Esophagus muscularis mucosa (tissue), 4 donors: ENCODE data around the gene TMEM131. TPM values are rescaled to one million over a fixed set of nuclear protein-coding genes. Genes with fewer than 3 reads are reported as not detected.
"Not testable (repeated sequence)": the region's sequence is repeated elsewhere in the genome, so short reads cannot be mapped to it uniquely, and the experiment has no call there.

ENCODE experiments used
- DNase-seq: peaks from one replicate; pipeline ENCODE4 v3.0.0-alpha.2; 2017; ENCODE audit errors: extremely low spot score
- H3K27ac ChIP-seq, 4 donors: fragments of 200-600 bp; sonication (generic); replicated peaks in 1 of 4; 1 replicate in 3 of 4; 2 replicates in 1 of 4; pipeline ENCODE4 v1.5.1; 2016 to 2019; ENCODE audit warnings: mild to moderate bottlenecking in 1 of 4
- H3K27me3 ChIP-seq, 4 donors: fragments of 200-600 bp; sonication (generic); one replicate each; pipeline versions ENCODE4 v1.5.1 to v1.6.0; 2016 to 2019
- H3K36me3 ChIP-seq, 4 donors: fragments of 200-600 bp; sonication (generic); one replicate each; pipeline ENCODE4 v1.5.1; 2016 to 2019
- H3K4me1 ChIP-seq, 4 donors: fragments of 200-600 bp; sonication (generic); one replicate each; pipeline ENCODE4 v1.5.1; 2016 to 2019
- H3K4me3 ChIP-seq, 4 donors: fragments of 200-600 bp; sonication (generic); 1 replicate in 2 of 4; 2 replicates in 2 of 4; pipeline ENCODE4 v1.5.1; 2016 to 2019; ENCODE audit warnings: mild to moderate bottlenecking in 4 of 4, moderate library complexity in 1 of 4
- H3K9me3 ChIP-seq, 4 donors: fragments of 200-600 bp; sonication (generic); 1 replicate in 3 of 4; 2 replicates in 1 of 4; pipeline ENCODE4 v1.5.1; 2016 to 2019
- CTCF ChIP-seq, 3 experiments: fragments of 200-600 bp in 2 of 3; fragments of 450-650 bp in 1 of 3; sonication (generic) in 2 of 3; IDR thresholded peaks; one replicate each; pipeline ENCODE4 v1.5.1; 2017 to 2019; ENCODE audit warnings: antibody characterized with exemption in 3 of 3, mild to moderate bottlenecking in 2 of 3, moderate library complexity in 1 of 3
- EP300 ChIP-seq: sonication (generic); formaldehyde crosslinking; IDR thresholded peaks from one replicate; pipeline ENCODE4 v1.6.1; 2017; ENCODE audit warnings: antibody characterized with exemption
- POLR2A ChIP-seq: fragments of 450-650 bp; IDR thresholded peaks from one replicate; pipeline ENCODE4 v1.6.1; 2017; ENCODE audit warnings: antibody characterized with exemption, moderate library complexity, mild to moderate bottlenecking, low read depth
- POLR2AphosphoS5 ChIP-seq, 2 donors: sonication (generic); formaldehyde crosslinking; IDR thresholded peaks; one replicate each; pipeline ENCODE4 v1.6.1; 2017; ENCODE audit warnings: antibody characterized with exemption in 2 of 2
- WGBS: methylation state at CpG from one replicate; pipeline ENCODE4 v1.1.5; 2018; 5-methylcytosine and 5-hydroxymethylcytosine counted together
- intact Hi-C: fragments of 100-400 bp; cut with DNase I; formaldehyde crosslinking; loops from one replicate; pipeline ENCODE4 v1.15.1; 2023
- total RNA-seq, 4 donors: library from RNA; depleted of rRNA; stranded (reverse); fragments of >200 nt; gene quantifications; one replicate each; pipeline versions ENCODE4 v1.1.0 to v1.2.1, GENCODE V29; 2016

TMEM131 gene
- total RNA-seq, 4 donors from 2014 or later, result 23.9 to 34.1 (median 26.5) TPM

GRCh38 chr2:98028101-98028561, 32.4 kb upstream of the TMEM131 start:
- Histone ChIP-seq H3K4me1 (peaks cover 0 to 4% (median 0%) of the 10 kb centered on the region in 4 donors), H3K27me3 (no peaks in the 10 kb centered on the region), H3K4me3 (no peak overlapping the region), H3K36me3 (no peaks in the 10 kb centered on the region), H3K9me3 (no peaks in the 10 kb centered on the region), H3K27ac (no peak overlapping the region)
- 86% methylated on average over 4 of the region's 4 CpGs for WGBS
- TF ChIP-seq CTCF (IDR thresholded peaks at IDR 0.05) (no peak), POLR2A (no peak), POLR2AphosphoS5 (IDR thresholded peaks at IDR 0.05) (no peak), EP300 (no peak)
- no peak for DNase-seq
- intact Hi-C loops, result no loop called here

- no peak for TF ChIP-seq CTCF (IDR thresholded peaks at IDR 0.05)
- no peak for TF ChIP-seq POLR2AphosphoS5 (IDR thresholded peaks at IDR 0.05)
- no peak for TF ChIP-seq EP300
- TF ChIP-seq POLR2A, result no peak
- WGBS, result 78% methylated on average over 3 of the region's 3 CpGs
- Histone ChIP-seq H3K4me3 (no peak overlapping the region), H3K4me1 (peaks cover 0 to 4% (median 0%) of the 10 kb centered on the region in 4 donors), H3K27ac (no peak overlapping the region), H3K27me3 (no peaks in the 10 kb centered on the region), H3K9me3 (no peaks in the 10 kb centered on the region), H3K36me3 (no peaks in the 10 kb centered on the region)
- DNase-seq, result no peak
- intact Hi-C loops, result no loop called here
These were observed 31.8 kb upstream of the TMEM131 start for GRCh38 chr2:98027538-98027937.

DNA sequence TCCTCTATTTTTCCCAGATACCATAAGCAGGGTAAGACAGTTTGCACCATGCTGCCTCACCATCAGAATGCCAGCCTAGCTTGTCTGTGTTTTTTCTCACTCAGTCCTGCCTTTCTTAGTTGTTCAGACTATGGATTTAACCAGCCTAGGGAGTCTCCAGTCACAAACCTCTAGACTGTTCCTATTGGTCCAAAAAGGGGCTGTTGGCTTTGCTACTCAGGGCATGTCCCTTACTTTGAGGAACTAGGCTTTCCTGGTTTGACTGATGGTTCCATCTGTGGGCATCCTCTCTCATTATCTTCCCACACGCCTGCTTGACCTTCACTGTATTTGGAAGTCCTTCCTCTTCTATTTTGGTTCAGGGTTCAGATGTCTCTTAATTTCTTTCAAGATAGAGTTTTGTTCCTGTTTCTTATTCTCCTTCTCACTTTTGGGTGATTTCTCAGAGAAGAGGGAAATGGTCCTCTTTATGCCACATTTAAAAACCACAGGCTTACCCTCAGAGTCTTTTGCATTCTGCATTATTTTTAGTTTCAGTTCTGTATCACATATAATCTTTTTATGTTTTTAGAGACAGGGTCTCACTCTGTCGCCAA, 31.3 kb upstream of the TMEM131 start:
- no peak overlapping the region for H3K4me3 ChIP-seq
- H3K27me3 ChIP-seq, result no peaks in the 10 kb centered on the region
- TF ChIP-seq CTCF (IDR thresholded peaks at IDR 0.05) (no peak), POLR2AphosphoS5 (IDR thresholded peaks at IDR 0.05) (no peak), POLR2A (no peak), EP300 (no peak)
- intact Hi-C loops, result no loop called here
- DNase-seq, result no peak
- H3K9me3 ChIP-seq, result no peaks in the 10 kb centered on the region
- peaks cover 0 to 4% (median 0%) of the 10 kb centered on the region in 4 donors for H3K4me1 ChIP-seq
- 72% methylated on average over 2 of the region's 2 CpGs for WGBS
- H3K36me3 ChIP-seq, result no peaks in the 10 kb centered on the region
- H3K27ac ChIP-seq, result no peak overlapping the region

- no peaks in the 10 kb centered on the region for H3K27me3 ChIP-seq
- no peak overlapping the region for H3K4me3 ChIP-seq
- no peak for DNase-seq
- intact Hi-C loops, result no loop called here
- H3K9me3 ChIP-seq, result no peaks in the 10 kb centered on the region
- no peak overlapping the region for H3K27ac ChIP-seq
- no peak for TF ChIP-seq CTCF (IDR thresholded peaks at IDR 0.05)
- H3K36me3 ChIP-seq, result no peaks in the 10 kb centered on the region
- peaks cover 0 to 4% (median 0%) of the 10 kb centered on the region in 4 donors for H3K4me1 ChIP-seq
- 74% methylated on average over 5 of the region's 5 CpGs for WGBS
These were observed 30.5 kb upstream of the TMEM131 start for GRCh38 chr2:98026292-98026691.

- intact Hi-C loops, result no loop called here
- Histone ChIP-seq H3K4me3 (no peak overlapping the region), H3K9me3 (no peaks in the 10 kb centered on the region), H3K36me3 (no peaks in the 10 kb centered on the region), H3K27ac (no peak overlapping the region), H3K4me1 (peaks cover 0 to 4% (median 0%) of the 10 kb centered on the region in 4 donors), H3K27me3 (no peaks in the 10 kb centered on the region)
- TF ChIP-seq CTCF (IDR thresholded peaks at IDR 0.05) (peak in 1 of 3 experiments; percentile 32), EP300 (no peak)
- DNase-seq, result no peak
These were observed 29.8 kb upstream of the TMEM131 start for GRCh38 chr2:98025481-98026037.

DNA sequence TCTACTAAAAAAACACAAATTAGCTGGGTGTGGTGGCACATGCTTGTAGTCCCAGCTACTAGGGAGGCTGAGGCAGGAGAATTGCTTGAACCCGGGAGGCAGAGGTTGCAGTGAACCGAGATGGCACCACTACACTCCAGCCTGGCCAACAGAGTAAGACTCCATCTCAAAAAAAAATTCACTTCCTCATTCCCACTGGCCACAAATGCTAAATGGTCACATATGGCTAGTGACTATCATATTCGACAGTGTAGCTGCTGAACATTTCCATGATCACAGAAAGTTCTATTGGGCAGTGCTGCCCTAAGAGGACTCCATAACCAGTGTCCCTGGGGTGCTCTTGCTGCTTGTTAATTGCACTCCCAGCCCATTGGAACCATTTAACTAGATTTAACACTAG, 26.3 kb upstream of the TMEM131 start:
- H3K4me3 ChIP-seq, H3K36me3 ChIP-seq, H3K4me1 ChIP-seq, intact Hi-C loops, H3K27me3 ChIP-seq, DNase-seq, H3K9me3 ChIP-seq, H3K27ac ChIP-seq: not testable (repeated sequence)
- 79% methylated on average over 3 of the region's 3 CpGs for WGBS
